Neural cell (in vitro differentiated cells): Measurements from ENCODE around the gene ZCWPW1. TPM values are rescaled to one million over a fixed set of nuclear protein-coding genes. Genes with fewer than 3 reads are reported as not detected.

Source experiments
- H2AFZ ChIP-seq: fragments of 200-600, 300-800 bp; sonication (generic), shearing (Covaris generic); 2 replicates; pipeline ENCODE4 v1.6.0; 2014; ENCODE audit warnings: low read depth, mild to moderate bottlenecking, antibody characterized with exemption, low read length, moderate library complexity
- H3F3A ChIP-seq: fragments of 200-600 bp; shearing (Covaris generic); 2 replicates; pipeline ENCODE4 v1.6.1; 2016; ENCODE audit warnings: mild to moderate bottlenecking, moderate library complexity, mixed read lengths, antibody characterized with exemption, low read length; ENCODE audit not compliant: insufficient read depth, poor library complexity, severe bottlenecking
- H3K27ac ChIP-seq: fragments of 200-600, 300-800 bp; sonication (generic), shearing (Covaris generic); 2 replicates; pipeline ENCODE4 v1.5.1; 2014; ENCODE audit warnings: mild to moderate bottlenecking, low read length, moderate library complexity
- H3K27me3 ChIP-seq: fragments of 300-800, 200-600 bp; sonication (generic), shearing (Covaris generic); 2 replicates; pipeline ENCODE4 v1.6.0; 2014; ENCODE audit warnings: mild to moderate bottlenecking, low read depth, low read length, moderate library complexity; ENCODE audit not compliant: insufficient read depth
- H3K36me3 ChIP-seq: fragments of 300-800, 200-600 bp; sonication (generic), shearing (Covaris generic); 2 replicates; pipeline ENCODE4 v1.5.1; 2014; ENCODE audit warnings: mild to moderate bottlenecking, antibody characterized with exemption, low read length, moderate library complexity; ENCODE audit not compliant: insufficient read depth
- H3K4me2 ChIP-seq: fragments of 300-800, 200-600 bp; sonication (generic), shearing (Covaris generic); 2 replicates; pipeline ENCODE4 v1.6.0; 2014; ENCODE audit warnings: mild to moderate bottlenecking, low read length
- H3K4me3 ChIP-seq: fragments of 300-800, 200-600 bp; sonication (generic), shearing (Covaris generic); 2 replicates; pipeline ENCODE4 v1.5.1; 2014; ENCODE audit warnings: mild to moderate bottlenecking, low read length, moderate library complexity
- H3K79me2 ChIP-seq: fragments of 200-600 bp; shearing (Covaris generic); replicated peaks from 2 replicates; pipeline ENCODE4 v1.6.0; 2014; ENCODE audit warnings: mild to moderate bottlenecking, low read length, moderate library complexity; ENCODE audit not compliant: insufficient read depth
- H3K9ac ChIP-seq: fragments of 300-800, 200-600 bp; sonication (generic), shearing (Covaris generic); 2 replicates; pipeline ENCODE4 v1.6.1; 2016; ENCODE audit warnings: mild to moderate bottlenecking, low read length, mixed read lengths
- H3K9me2 ChIP-seq: fragments of 200-600 bp; shearing (Covaris generic); 2 replicates; pipeline ENCODE4 v1.6.1; 2016; ENCODE audit warnings: mild to moderate bottlenecking, low read length, mixed read lengths; ENCODE audit not compliant: insufficient read depth
- H3K9me3 ChIP-seq: fragments of 200-600, 300-800 bp; sonication (generic), shearing (Covaris generic); 2 replicates; pipeline ENCODE4 v1.6.1; 2016; ENCODE audit warnings: mild to moderate bottlenecking, mixed run types, low read length, moderate library complexity, mixed read lengths
- H4K20me1 ChIP-seq: fragments of 200-600 bp; shearing (Covaris generic); 2 replicates; pipeline ENCODE4 v1.6.1; 2016; ENCODE audit warnings: mild to moderate bottlenecking, mixed run types; ENCODE audit not compliant: insufficient read depth
- EP300 ChIP-seq: fragments of 450-650 bp; conservative IDR thresholded peaks from 2 replicates; pipeline ENCODE4 v1.6.1; 2014; ENCODE audit warnings: antibody characterized with exemption, mild to moderate bottlenecking, moderate library complexity; ENCODE audit not compliant: poor library complexity, severe bottlenecking
- EZH2 ChIP-seq: fragments of 200-600, 300-800 bp; shearing (Covaris generic), sonication (generic); IDR thresholded peaks from 2 replicates; pipeline ENCODE4 v1.6.1; 2014; ENCODE audit warnings: antibody characterized with exemption, low read length, borderline replicate concordance, mild to moderate bottlenecking; ENCODE audit not compliant: insufficient read depth, poor library complexity, severe bottlenecking
- MXI1 ChIP-seq: fragments of 450-650 bp; conservative IDR thresholded peaks from 2 replicates; pipeline ENCODE4 v1.6.1; 2014; ENCODE audit warnings: antibody characterized with exemption, mild to moderate bottlenecking; ENCODE audit not compliant: poor library complexity, severe bottlenecking
- POLR2AphosphoS5 ChIP-seq: IDR thresholded peaks from 2 replicates; pipeline ENCODE4 v1.6.1; 2012
- RAD21 ChIP-seq: fragments of 450-650 bp; conservative IDR thresholded peaks from 2 replicates; pipeline ENCODE4 v1.6.1; 2014; ENCODE audit warnings: antibody characterized with exemption, mild to moderate bottlenecking, moderate library complexity
- REST ChIP-seq: IDR thresholded peaks from 2 replicates; pipeline ENCODE4 v1.6.1; 2012; ENCODE audit warnings: borderline replicate concordance
- SMC3 ChIP-seq: fragments of 450-650 bp; conservative IDR thresholded peaks from 2 replicates; pipeline ENCODE4 v1.6.1; 2014; ENCODE audit warnings: antibody characterized with exemption, mild to moderate bottlenecking, moderate library complexity; ENCODE audit not compliant: poor library complexity
- TAF1 ChIP-seq: IDR thresholded peaks from 2 replicates; pipeline ENCODE4 v1.6.1; 2012; ENCODE audit warnings: low read depth
- polyA plus RNA-seq: library from polyadenylated mRNA; depleted of rRNA; stranded (reverse); fragments of >200 nt; gene quantifications from 2 replicates; pipeline ENCODE4 v1.2.3, GENCODE V29; 2014
- TF ChIP-seq, protein P1 (sequence below): fragments of 450-650 bp; IDR thresholded peaks from 2 replicates; pipeline ENCODE4 v1.5.1; 2014; ENCODE audit warnings: antibody characterized with exemption, mild to moderate bottlenecking, moderate library complexity; ENCODE audit not compliant: poor library complexity, severe bottlenecking

The ZCWPW1 gene
- polyA plus RNA-seq, 1 donor from 2014 or later, result 6.8 TPM

DNA sequence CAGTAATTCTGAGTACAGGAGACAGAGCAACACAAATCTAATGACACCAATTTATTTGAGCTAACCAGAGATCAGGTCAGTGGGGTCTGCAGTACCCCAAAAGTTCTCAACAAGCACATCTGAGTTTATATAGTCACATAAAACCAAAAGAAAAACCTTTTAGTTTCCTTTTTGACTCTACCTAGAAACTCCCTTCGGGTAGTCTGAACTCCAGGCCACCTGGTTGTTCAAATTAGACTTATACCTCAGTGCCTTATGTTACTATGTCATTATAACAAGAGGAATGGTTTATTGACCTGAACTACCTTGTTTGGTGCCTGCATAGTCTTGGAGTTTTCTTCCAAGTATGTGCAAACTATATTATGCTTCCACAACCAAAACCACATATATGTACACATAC lies 14.6 kb downstream of the ZCWPW1 start:
- no peak overlapping the region for H3K4me3 ChIP-seq
- no peaks in the 10 kb centered on the region for H3K9me2 ChIP-seq
- H2AFZ ChIP-seq, result no peak overlapping the region
- no peaks in the 10 kb centered on the region for H4K20me1 ChIP-seq
- H3K27ac ChIP-seq, result no peak overlapping the region
- TF ChIP-seq, protein P1, sequence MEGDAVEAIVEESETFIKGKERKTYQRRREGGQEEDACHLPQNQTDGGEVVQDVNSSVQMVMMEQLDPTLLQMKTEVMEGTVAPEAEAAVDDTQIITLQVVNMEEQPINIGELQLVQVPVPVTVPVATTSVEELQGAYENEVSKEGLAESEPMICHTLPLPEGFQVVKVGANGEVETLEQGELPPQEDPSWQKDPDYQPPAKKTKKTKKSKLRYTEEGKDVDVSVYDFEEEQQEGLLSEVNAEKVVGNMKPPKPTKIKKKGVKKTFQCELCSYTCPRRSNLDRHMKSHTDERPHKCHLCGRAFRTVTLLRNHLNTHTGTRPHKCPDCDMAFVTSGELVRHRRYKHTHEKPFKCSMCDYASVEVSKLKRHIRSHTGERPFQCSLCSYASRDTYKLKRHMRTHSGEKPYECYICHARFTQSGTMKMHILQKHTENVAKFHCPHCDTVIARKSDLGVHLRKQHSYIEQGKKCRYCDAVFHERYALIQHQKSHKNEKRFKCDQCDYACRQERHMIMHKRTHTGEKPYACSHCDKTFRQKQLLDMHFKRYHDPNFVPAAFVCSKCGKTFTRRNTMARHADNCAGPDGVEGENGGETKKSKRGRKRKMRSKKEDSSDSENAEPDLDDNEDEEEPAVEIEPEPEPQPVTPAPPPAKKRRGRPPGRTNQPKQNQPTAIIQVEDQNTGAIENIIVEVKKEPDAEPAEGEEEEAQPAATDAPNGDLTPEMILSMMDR, result no peak
- no peak for TF ChIP-seq RAD21
- no peak overlapping the region for H3K4me2 ChIP-seq
- H3F3A ChIP-seq, result no peaks in the 10 kb centered on the region
- no peaks in the 10 kb centered on the region for H3K36me3 ChIP-seq
- H3K9me3 ChIP-seq, result no peaks in the 10 kb centered on the region
- H3K79me2 ChIP-seq, result no peaks in the 10 kb centered on the region
- H3K27me3 ChIP-seq, result no peaks in the 10 kb centered on the region
- no peak overlapping the region for H3K9ac ChIP-seq

DNA sequence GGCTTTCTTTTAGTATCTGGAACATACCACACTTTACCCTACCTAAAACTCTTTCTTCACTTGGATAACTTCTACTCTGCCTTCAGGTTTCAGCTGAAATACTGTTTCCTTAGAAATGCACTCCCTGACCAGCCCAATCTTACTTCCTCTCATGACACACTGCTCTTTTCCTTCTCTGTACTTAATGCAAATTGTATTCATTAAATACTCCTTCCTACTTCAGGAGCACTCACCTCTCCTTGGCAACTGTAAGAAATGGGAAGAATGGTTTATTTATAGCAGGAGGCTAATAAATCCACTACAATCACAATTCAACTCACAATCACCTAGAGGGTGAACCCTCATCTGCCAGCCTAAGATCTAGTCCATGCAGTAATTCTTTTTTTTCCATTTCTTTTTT lies 15.2 kb downstream of the ZCWPW1 start:
- Histone ChIP-seq H3K9me2 (no peaks in the 10 kb centered on the region), H3K4me3 (no peak overlapping the region), H3K27me3 (no peaks in the 10 kb centered on the region), H3K36me3 (no peaks in the 10 kb centered on the region), H3K9ac (no peak overlapping the region), H3F3A (no peaks in the 10 kb centered on the region), H3K27ac (no peak overlapping the region), H3K79me2 (no peaks in the 10 kb centered on the region), H3K9me3 (no peaks in the 10 kb centered on the region), H4K20me1 (no peaks in the 10 kb centered on the region), H3K4me2 (no peak overlapping the region), H2AFZ (no peak overlapping the region)
- TF ChIP-seq MXI1 (no peak), EP300 (no peak), RAD21 (no peak), POLR2AphosphoS5 (no peak), TAF1 (no peak), REST (no peak), SMC3 (no peak)

DNA sequence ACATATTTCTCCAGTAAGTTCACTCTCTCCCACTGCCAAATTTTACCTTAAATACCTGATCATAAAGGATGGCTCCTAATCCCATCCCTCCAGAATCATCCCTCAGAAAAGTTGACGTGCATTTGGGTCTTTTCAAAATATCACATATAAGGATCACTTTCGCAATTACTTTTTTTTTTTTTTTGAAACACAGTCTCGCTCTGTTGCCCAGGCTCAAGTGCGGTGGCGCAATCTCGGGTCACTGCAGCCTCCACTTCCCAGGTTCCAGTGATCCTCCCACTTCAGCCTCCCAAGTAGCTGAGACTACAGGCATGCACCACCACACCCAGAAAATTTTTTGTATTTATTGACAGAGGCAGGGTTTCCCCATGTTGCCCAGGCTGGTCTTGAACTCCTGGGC lies 17.4 kb downstream of the ZCWPW1 start:
- TF ChIP-seq RAD21 (no peak), POLR2AphosphoS5 (no peak), MXI1 (no peak), EP300 (no peak), REST (no peak), SMC3 (no peak), TAF1 (no peak), EZH2 (no peak)
- TF ChIP-seq, protein P1, result no peak
- no peaks in the 10 kb centered on the region for H3K27me3 ChIP-seq
- H3K9me3 ChIP-seq, result no peaks in the 10 kb centered on the region
- H2AFZ ChIP-seq, result no peak overlapping the region
- H3K27ac ChIP-seq, result no peak overlapping the region
- H3K4me3 ChIP-seq, result no peak overlapping the region
- no peaks in the 10 kb centered on the region for H3F3A ChIP-seq
- no peak overlapping the region for H3K9ac ChIP-seq
- H3K36me3 ChIP-seq, result no peaks in the 10 kb centered on the region
- no peaks in the 10 kb centered on the region for H3K9me2 ChIP-seq
- H4K20me1 ChIP-seq, result no peaks in the 10 kb centered on the region
- H3K79me2 ChIP-seq, result no peaks in the 10 kb centered on the region
- H3K4me2 ChIP-seq, result no peak overlapping the region
